ENCODE measurements around the gene EPHB1. TPM values are rescaled to one million over a fixed set of nuclear protein-coding genes. Genes with fewer than 3 reads are reported as not detected.
A peak's percentile ranks its signal among the peaks of the same experiment; 100 is the strongest.

Gene EPHB1
- total and polyA plus RNA-seq, 2 experiments from 2014 or later, result 0.45 to 1.7 TPM

DNA sequence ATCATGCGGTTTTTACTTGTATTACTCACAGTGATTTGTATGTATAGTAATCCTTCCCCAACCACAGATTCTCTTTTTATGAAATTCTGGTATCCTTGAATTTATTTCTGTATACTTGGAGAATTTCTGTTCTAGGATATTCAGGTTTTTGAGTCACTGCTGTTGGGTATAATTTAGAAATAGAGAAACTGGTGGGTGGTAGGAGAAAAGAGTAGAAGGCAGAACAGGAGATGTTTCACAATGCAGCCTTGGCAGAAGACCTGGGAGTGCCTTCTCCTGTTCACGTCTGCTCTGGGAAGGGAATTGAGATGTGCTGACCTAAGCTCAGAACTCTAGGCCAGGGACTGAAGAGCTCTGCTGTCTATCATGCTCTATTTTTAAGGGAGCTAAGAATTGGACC, 193.6 kb downstream of the EPHB1 start:
- Histone ChIP-seq H3K27me3 (no peaks in the 10 kb centered on the region), H3K27ac (no peak overlapping the region), H3K4me3 (no peak overlapping the region), H3K9me3 (ENCODE audit: low read depth) (no peaks in the 10 kb centered on the region), H3K4me1 (ENCODE audit: low read depth) (no peaks in the 10 kb centered on the region), H3K36me3 (no peaks in the 10 kb centered on the region)
- peak in 1 of 2 donors; percentile 1 for DNase-seq (ENCODE audit: low read depth in 1 of 2, low spot score in 1 of 2)
- TF ChIP-seq, protein P1, sequence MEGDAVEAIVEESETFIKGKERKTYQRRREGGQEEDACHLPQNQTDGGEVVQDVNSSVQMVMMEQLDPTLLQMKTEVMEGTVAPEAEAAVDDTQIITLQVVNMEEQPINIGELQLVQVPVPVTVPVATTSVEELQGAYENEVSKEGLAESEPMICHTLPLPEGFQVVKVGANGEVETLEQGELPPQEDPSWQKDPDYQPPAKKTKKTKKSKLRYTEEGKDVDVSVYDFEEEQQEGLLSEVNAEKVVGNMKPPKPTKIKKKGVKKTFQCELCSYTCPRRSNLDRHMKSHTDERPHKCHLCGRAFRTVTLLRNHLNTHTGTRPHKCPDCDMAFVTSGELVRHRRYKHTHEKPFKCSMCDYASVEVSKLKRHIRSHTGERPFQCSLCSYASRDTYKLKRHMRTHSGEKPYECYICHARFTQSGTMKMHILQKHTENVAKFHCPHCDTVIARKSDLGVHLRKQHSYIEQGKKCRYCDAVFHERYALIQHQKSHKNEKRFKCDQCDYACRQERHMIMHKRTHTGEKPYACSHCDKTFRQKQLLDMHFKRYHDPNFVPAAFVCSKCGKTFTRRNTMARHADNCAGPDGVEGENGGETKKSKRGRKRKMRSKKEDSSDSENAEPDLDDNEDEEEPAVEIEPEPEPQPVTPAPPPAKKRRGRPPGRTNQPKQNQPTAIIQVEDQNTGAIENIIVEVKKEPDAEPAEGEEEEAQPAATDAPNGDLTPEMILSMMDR (IDR thresholded peaks at IDR 0.05; ENCODE audit: low read depth, low read length), result no peak

DNA sequence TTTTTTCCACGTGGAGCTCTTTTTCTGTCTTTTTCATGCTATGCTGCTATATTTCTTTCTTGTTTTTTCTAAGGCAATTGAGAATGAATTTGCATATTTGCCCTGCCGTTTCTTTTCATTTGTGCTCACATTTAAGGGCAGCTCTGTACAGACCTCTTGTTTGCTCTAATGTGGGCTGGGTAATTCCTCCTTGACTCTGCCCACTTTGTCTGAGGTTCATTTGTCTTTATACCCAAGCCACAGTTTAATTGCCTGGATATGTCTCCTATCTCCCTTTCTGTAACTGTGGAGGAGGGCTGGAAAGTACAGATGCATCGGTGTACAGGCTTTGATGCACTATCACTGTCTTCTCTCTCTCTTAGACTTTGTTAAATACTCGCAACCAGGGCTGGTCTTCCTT, 195.9 kb downstream of the EPHB1 start:
- no peaks in the 10 kb centered on the region for H3K9me3 ChIP-seq (ENCODE audit: low read depth)
- H3K4me1 ChIP-seq (ENCODE audit: low read depth), result no peaks in the 10 kb centered on the region
- TF ChIP-seq, protein P1 (IDR thresholded peaks at IDR 0.05; ENCODE audit: low read depth, low read length), result no peak
- H3K4me3 ChIP-seq, result no peak overlapping the region
- no peaks in the 10 kb centered on the region for H3K27me3 ChIP-seq
- no peak for DNase-seq (ENCODE audit: low read depth in 1 of 2, low spot score in 1 of 2)
- no peaks in the 10 kb centered on the region for H3K36me3 ChIP-seq
- H3K27ac ChIP-seq, result no peak overlapping the region

DNA sequence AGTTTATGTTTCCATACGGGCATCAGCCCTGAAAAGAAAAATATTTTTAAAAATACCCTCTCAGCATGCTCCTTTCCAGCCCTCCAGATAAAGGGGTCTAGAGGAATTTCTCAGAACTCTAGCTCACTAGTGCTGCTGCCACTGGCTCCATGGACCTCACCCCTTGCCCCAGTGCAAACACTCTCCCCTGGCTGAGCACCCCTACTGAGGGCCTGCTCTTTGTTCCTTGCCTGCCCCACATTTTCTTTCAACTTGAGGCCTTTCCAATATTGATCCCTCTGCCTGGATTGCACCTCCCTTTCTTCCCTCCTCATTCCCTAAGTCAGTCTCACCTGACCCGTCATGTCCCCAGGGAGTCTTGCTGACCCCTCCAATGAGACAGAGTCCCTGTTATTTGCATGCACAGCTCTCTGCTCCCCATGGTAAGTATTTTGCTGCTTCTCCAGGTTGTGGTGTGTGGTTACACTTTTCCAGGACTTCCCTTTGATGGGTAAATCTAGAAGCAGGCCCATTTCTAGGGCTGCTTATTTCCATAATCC, 196.5 kb downstream of the EPHB1 start:
- no peak for DNase-seq (ENCODE audit: low read depth in 1 of 2, low spot score in 1 of 2)
- Histone ChIP-seq H3K4me3 (no peak overlapping the region), H3K27me3 (no peaks in the 10 kb centered on the region), H3K4me1 (ENCODE audit: low read depth) (no peaks in the 10 kb centered on the region), H3K36me3 (no peaks in the 10 kb centered on the region), H3K9me3 (ENCODE audit: low read depth) (no peaks in the 10 kb centered on the region), H3K27ac (no peak overlapping the region)
- TF ChIP-seq, protein P1 (IDR thresholded peaks at IDR 0.05; ENCODE audit: low read depth, low read length), result no peak

- H3K4me3 ChIP-seq, result no peak overlapping the region
- TF ChIP-seq, protein P1 (IDR thresholded peaks at IDR 0.05; ENCODE audit: low read depth, low read length), result no peak
- H3K4me1 ChIP-seq (ENCODE audit: low read depth), result no peaks in the 10 kb centered on the region
These were observed 197.1 kb downstream of the EPHB1 start for GRCh38 chr3:134992180-134992579.

DNA sequence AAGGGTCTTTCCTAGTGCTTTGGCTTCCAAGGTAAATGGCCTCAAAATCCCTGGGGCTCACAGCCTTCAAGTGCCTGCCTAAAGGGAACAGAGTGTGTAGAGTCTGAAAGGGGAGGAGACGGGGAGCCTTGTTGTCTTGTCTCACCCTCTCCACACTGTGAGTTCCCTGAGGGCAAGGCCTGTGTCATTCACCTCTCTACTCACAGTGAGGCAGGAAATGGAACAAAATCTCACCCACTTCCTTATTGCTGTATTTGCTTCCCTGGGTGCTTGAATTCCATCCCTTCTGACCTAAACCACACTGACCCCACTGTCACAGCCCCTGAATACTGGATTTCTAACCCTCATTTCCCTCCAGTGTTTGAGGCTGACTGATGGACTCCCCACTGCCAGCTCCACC, 197.5 kb downstream of the EPHB1 start:
- no peak for DNase-seq (ENCODE audit: low read depth in 1 of 2, low spot score in 1 of 2)
- Histone ChIP-seq H3K9me3 (ENCODE audit: low read depth) (no peaks in the 10 kb centered on the region), H3K4me3 (no peak overlapping the region), H3K36me3 (no peaks in the 10 kb centered on the region), H3K27ac (no peak overlapping the region), H3K27me3 (no peaks in the 10 kb centered on the region), H3K4me1 (ENCODE audit: low read depth) (no peaks in the 10 kb centered on the region)
- TF ChIP-seq, protein P1 (IDR thresholded peaks at IDR 0.05; ENCODE audit: low read depth, low read length), result no peak

More at GRCh38 chr3:134992180-134992579, 197.1 kb downstream of the EPHB1 start:
- no peak for DNase-seq (ENCODE audit: low read depth in 1 of 2, low spot score in 1 of 2)
- H3K36me3 ChIP-seq, result no peaks in the 10 kb centered on the region
- H3K27me3 ChIP-seq, result no peaks in the 10 kb centered on the region
- no peak overlapping the region for H3K27ac ChIP-seq
- no peaks in the 10 kb centered on the region for H3K9me3 ChIP-seq (ENCODE audit: low read depth)

Data from cardiac muscle cell (in vitro differentiated cells and primary cell).